GM12874 (cell line): ENCODE results near the gene SCAMP1.

Source experiments
- TF ChIP-seq, protein P1 (sequence below): IDR thresholded peaks from 2 replicates; pipeline ENCODE4 v1.5.1; 2011; ENCODE audit warnings: low read depth, mild to moderate bottlenecking, control low read depth, low read length, moderate library complexity; ENCODE audit not compliant: insufficient read depth

Gene SCAMP1

DNA sequence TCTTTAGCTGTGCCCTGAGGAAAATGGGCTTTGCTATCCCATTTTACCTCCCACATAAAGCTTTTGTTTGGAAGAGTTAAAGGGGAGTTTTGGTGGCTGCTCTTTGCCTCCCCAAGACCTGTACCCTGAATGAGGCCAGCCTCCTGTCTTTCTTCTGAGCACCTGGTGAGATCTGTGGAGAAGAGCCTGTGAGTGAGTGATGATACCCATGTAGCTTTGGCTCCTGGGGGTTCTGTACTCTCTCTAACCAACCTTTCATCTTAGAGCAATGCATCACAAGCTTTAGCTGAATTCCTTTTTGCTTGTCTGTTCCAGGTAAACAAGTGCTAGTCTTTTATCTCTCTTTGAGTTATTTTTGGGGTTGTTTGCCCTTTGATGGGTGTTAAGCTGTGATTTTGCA lies 73.6 kb downstream of the SCAMP1 start:
- TF ChIP-seq, protein P1, sequence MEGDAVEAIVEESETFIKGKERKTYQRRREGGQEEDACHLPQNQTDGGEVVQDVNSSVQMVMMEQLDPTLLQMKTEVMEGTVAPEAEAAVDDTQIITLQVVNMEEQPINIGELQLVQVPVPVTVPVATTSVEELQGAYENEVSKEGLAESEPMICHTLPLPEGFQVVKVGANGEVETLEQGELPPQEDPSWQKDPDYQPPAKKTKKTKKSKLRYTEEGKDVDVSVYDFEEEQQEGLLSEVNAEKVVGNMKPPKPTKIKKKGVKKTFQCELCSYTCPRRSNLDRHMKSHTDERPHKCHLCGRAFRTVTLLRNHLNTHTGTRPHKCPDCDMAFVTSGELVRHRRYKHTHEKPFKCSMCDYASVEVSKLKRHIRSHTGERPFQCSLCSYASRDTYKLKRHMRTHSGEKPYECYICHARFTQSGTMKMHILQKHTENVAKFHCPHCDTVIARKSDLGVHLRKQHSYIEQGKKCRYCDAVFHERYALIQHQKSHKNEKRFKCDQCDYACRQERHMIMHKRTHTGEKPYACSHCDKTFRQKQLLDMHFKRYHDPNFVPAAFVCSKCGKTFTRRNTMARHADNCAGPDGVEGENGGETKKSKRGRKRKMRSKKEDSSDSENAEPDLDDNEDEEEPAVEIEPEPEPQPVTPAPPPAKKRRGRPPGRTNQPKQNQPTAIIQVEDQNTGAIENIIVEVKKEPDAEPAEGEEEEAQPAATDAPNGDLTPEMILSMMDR: no peak

DNA sequence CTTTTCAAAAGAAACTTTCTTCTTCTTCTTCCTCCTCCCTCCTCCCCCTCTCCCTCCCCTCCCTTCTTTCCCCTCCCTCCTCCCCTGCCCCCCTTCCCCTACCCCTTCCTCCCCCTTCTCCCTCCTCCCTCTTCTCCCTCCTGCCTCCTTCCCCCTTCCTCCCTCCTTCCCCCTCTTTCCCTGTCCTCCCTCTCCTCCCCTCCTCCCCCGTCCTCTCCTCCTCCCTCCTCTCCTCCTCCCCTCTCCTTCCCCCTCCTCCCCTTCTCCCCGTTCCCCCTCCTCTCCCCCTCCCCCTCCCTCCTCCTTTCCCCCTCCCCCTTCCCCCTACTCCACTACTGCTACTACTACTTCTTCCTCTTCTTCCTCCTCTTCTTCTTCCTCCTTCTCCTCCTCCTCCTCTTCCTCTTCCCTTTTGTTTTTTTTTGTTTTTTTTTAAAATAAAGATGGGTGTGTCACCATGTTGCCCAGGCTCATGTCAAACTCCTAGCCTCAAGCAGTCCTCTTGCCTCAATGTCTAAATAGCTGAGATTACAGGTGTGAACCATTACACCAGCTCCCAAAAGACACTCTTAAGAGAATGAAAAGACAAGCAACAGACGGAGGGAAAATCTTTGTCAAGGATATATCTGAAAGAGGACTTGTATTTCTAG lies 87.5 kb downstream of the SCAMP1 start:
- TF ChIP-seq, protein P1: no peak

DNA sequence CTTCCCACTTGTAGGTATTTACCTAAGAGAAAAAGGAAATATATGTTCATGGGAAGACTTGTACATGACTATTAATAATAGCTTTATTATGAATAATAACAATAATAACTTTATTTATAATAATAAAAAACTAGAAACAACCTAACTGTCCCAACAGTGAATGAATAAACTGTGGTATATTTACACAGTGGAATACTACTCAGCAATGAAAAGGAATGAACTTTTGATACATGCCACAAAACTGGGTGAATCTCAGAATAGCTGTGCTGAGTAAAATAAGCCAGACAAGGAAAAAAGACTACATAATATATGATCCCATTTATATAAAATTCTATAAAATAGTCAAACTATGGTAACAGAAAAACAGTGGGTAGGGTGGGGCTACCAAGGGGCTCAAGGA lies 88.7 kb downstream of the SCAMP1 start:
- TF ChIP-seq, protein P1: no peak

DNA sequence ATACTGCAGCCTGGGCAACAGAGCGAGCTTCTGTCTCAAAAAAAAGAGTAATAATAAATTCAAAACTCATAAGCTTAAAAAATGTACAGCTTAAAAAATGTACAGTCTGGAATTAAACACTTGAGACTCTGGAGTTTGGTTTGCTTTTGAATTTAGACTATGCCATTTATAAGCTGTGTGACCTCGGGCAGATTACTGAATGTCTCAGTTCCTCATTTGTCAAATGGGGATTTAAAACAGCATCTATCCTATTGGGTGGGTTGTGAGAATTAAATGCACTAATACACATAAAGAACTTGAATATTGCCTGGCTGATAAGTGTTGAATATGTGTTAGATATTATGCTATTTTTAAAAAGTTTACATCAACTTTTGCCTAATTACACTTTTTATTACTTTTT lies 98.4 kb downstream of the SCAMP1 start:
- TF ChIP-seq, protein P1: no peak

DNA sequence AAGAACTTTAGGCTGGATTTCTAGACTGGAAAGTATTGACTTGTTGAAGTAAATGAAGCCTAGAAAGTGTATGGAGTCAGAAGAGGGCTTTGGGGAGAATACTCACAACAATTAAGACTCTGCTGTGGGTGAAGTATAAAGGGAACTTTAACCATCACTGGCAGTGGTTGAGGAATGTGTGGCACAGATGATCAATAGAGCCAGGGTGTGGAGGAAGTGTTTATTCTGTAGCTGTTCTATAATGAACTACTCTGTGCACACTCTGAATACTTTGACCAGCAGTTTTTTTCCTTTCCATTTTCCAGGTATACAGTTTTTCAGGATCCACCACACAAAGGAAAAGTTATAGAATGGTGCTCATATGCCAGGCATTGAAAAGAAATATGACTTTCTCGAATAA lies 106.7 kb downstream of the SCAMP1 start:
- TF ChIP-seq, protein P1: no peak

DNA sequence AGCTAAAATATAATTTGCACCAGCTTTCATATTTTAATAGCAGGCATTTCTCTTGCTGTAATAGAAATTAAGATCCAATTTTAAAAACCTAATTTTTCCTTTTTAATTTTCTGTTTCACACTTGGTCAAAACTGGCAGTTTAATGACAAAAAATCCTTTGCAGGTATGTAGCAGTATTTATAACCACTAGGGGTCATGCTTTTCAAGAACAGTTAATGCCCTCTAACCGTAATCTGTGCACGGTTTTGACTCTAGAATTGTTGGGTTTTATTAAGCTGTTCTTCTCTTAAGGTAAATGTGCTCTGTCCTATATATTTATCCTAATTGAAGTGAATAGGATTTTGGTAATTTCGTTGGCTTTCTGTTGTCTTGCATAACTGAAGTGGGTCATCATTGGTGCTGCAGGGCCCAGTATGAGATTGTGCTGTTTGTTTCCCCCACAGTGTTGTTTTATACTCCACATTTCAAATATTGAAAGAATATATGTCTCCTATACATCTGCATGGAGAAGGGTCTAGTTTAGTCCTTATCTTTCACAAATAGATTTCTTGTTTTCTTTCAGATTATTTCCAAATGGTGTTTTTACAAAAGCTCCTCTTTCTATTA lies 107.4 kb downstream of the SCAMP1 start:
- TF ChIP-seq, protein P1: peak; percentile 55

DNA sequence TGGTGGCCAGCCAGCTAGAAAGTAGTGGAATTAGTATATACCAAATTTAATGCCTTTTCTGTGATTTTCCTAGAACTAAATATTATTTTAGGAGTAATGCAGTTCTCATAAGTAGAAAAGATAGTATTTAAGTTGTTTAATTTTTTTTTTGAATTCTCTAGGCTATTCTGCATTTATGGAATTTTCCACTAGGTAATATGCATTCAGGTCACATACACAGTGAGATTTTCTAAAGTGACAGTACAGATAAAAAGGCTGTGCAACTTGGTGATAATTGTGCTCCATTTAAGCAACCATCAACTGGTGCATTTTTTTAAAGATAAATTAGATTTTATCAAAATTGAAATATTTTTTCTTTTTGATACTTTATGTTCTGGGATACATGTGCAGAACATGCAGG lies 111.5 kb downstream of the SCAMP1 start:
- TF ChIP-seq, protein P1: no peak
